Measurements from ENCODE around the gene RBM39.

- TF ChIP-seq CTCF (IDR thresholded peaks at IDR 0.05; ENCODE audit: low read depth, low read length) (no peak), EZH2phosphoT487 (IDR thresholded peaks at IDR 0.05; ENCODE audit: low read depth) (no peak)
These were observed 72.4 kb downstream of the RBM39 start for GRCh38 chr20:35669681-35670080.
